Liver (tissue), 9 donors: Measurements from ENCODE around the gene TRIM65. TPM values are rescaled to one million over a fixed set of nuclear protein-coding genes. Genes with fewer than 3 reads are reported as not detected.
A peak's percentile ranks its signal among the peaks of the same experiment; 100 is the strongest.

Source experiments
- DNase-seq: peaks from one replicate; pipeline ENCODE4 v3.0.0-alpha.2; 2017; ENCODE audit warnings: low spot score
- H3K27ac ChIP-seq, 2 donors: one replicate each; pipeline ENCODE4 v1.7.0; 2013; ENCODE audit warnings: inconsistent platforms in 2 of 2, low read length in 2 of 2, control low read depth in 1 of 2, low read depth in 1 of 2, mild to moderate bottlenecking in 1 of 2
- H3K27me3 ChIP-seq, 4 donors: one replicate each; pipeline versions ENCODE4 v1.6.1 to v1.7.0; 2013; ENCODE audit warnings: low read length in 3 of 4, inconsistent platforms in 1 of 4, mild to moderate bottlenecking in 1 of 4, moderate library complexity in 1 of 4; ENCODE audit not compliant: control insufficient read depth in 4 of 4, insufficient read depth in 4 of 4
- H3K36me3 ChIP-seq, 4 donors: one replicate each; pipeline versions ENCODE4 v1.6.1 to v1.7.0; 2013; ENCODE audit warnings: low read length in 3 of 4, mild to moderate bottlenecking in 3 of 4, low read depth in 1 of 4, moderate library complexity in 1 of 4; ENCODE audit not compliant: control insufficient read depth in 4 of 4, insufficient read depth in 3 of 4
- H3K4me1 ChIP-seq, 4 donors: one replicate each; pipeline versions ENCODE4 v1.6.1 to v1.7.0; 2013; ENCODE audit warnings: low read length in 3 of 4, mild to moderate bottlenecking in 3 of 4, moderate library complexity in 1 of 4; ENCODE audit not compliant: control insufficient read depth in 4 of 4, insufficient read depth in 4 of 4
- H3K4me3 ChIP-seq, 3 donors: one replicate each; pipeline versions ENCODE4 v1.6.1 to v1.7.0; 2013; ENCODE audit warnings: low read length in 3 of 3, control low read depth in 1 of 3, low read depth in 1 of 3, mild to moderate bottlenecking in 1 of 3
- H3K9ac ChIP-seq, 2 donors: one replicate each; pipeline ENCODE4 v1.7.0; 2013; ENCODE audit warnings: low read length in 2 of 2, mild to moderate bottlenecking in 2 of 2, moderate library complexity in 2 of 2, control low read depth in 1 of 2, low read depth in 1 of 2
- H3K9me3 ChIP-seq, 4 donors: one replicate each; pipeline versions ENCODE4 v1.6.1 to v1.7.0; 2013; ENCODE audit warnings: low read length in 3 of 4; ENCODE audit not compliant: control insufficient read depth in 4 of 4
- ATF3 ChIP-seq: IDR thresholded peaks from 2 replicates; pipeline ENCODE4 v1.6.1; 2016; ENCODE audit warnings: antibody characterized with exemption
- CTCF ChIP-seq: fragments of 150-350 bp; IDR thresholded peaks from 2 replicates; pipeline ENCODE4 v1.5.1; 2017; ENCODE audit warnings: improper control_type of control experiment, low read depth, low read length; ENCODE audit not compliant: missing input control
- EGR1 ChIP-seq, 2 donors: IDR thresholded peaks; 2 replicates each; pipeline ENCODE4 v1.6.1; 2016 to 2018; ENCODE audit warnings: antibody characterized with exemption in 2 of 2, low read depth in 2 of 2
- FOXA1 ChIP-seq: IDR thresholded peaks from 2 replicates; pipeline ENCODE4 v1.6.1; 2016; ENCODE audit warnings: antibody characterized with exemption
- FOXA2 ChIP-seq: IDR thresholded peaks from 2 replicates; pipeline ENCODE4 v1.6.1; 2016; ENCODE audit warnings: antibody characterized with exemption
- GABPA ChIP-seq, 2 donors: IDR thresholded peaks in 1 of 2; conservative IDR thresholded peaks in 1 of 2; 2 replicates each; pipeline ENCODE4 v1.6.1; 2016; ENCODE audit warnings: antibody characterized with exemption in 2 of 2, mild to moderate bottlenecking in 1 of 2, moderate library complexity in 1 of 2
- HNF4A ChIP-seq, 2 donors: conservative IDR thresholded peaks; 2 replicates each; pipeline ENCODE4 v1.6.1; 2016; ENCODE audit warnings: antibody characterized with exemption in 2 of 2, mild to moderate bottlenecking in 2 of 2
- HNF4G ChIP-seq: IDR thresholded peaks from 2 replicates; pipeline ENCODE4 v1.6.1; 2016; ENCODE audit warnings: antibody characterized with exemption
- JUND ChIP-seq, 2 donors: IDR thresholded peaks; 2 replicates each; pipeline ENCODE4 v1.6.1; 2016; ENCODE audit warnings: antibody characterized with exemption in 2 of 2
- MAX ChIP-seq: IDR thresholded peaks from 2 replicates; pipeline ENCODE4 v1.6.1; 2016; ENCODE audit warnings: antibody characterized with exemption
- NR2F2 ChIP-seq: IDR thresholded peaks from 2 replicates; pipeline ENCODE4 v1.6.1; 2016; ENCODE audit warnings: antibody characterized with exemption
- RAD21 ChIP-seq, 2 donors: IDR thresholded peaks; 2 replicates each; pipeline ENCODE4 v1.6.1; 2016; ENCODE audit warnings: antibody characterized with exemption in 2 of 2, mild to moderate bottlenecking in 2 of 2
- REST ChIP-seq: IDR thresholded peaks from 2 replicates; pipeline ENCODE4 v1.6.1; 2016; ENCODE audit warnings: antibody characterized with exemption, mild to moderate bottlenecking
- RXRA ChIP-seq, 2 donors: IDR thresholded peaks; 2 replicates each; pipeline ENCODE4 v1.6.1; 2017 to 2018; ENCODE audit warnings: antibody characterized with exemption in 2 of 2, mild to moderate bottlenecking in 1 of 2
- SP1 ChIP-seq: IDR thresholded peaks from 2 replicates; pipeline ENCODE4 v1.6.1; 2018; ENCODE audit warnings: antibody characterized with exemption, mild to moderate bottlenecking
- TAF1 ChIP-seq: conservative IDR thresholded peaks from 2 replicates; pipeline ENCODE4 v1.6.1; 2016; ENCODE audit warnings: antibody characterized with exemption, mild to moderate bottlenecking
- YY1 ChIP-seq: IDR thresholded peaks from 2 replicates; pipeline ENCODE4 v1.6.1; 2016; ENCODE audit warnings: antibody characterized with exemption, mild to moderate bottlenecking
- ZBTB33 ChIP-seq: IDR thresholded peaks from 2 replicates; pipeline ENCODE4 v1.6.1; 2016; ENCODE audit warnings: antibody characterized with exemption
- WGBS: extraction: QIAGEN DNeasy Blood & Tissue Kit; methylation state at CpG from one replicate; pipeline ENCODE4 v1.1.7; 2013; 5-methylcytosine and 5-hydroxymethylcytosine counted together
- polyA plus RNA-seq, 2 donors: library from polyadenylated mRNA; stranded (reverse) in 1 of 2; unstranded in 1 of 2; fragments of 200-250 nt in 1 of 2; fragments of >200 nt in 1 of 2; fragmentation: Nextera tagmentation in 1 of 2; extraction: Ambion mirVana in 1 of 2; gene quantifications; one replicate each; pipeline versions ENCODE4 v1.2.1 to v1.2.3, GENCODE V29; 2013 to 2015
- total RNA-seq, 2 donors: library from RNA; depleted of rRNA; stranded (reverse); fragments of >200 nt; gene quantifications; one replicate each; pipeline ENCODE4 v1.2.3, GENCODE V29; 2014
- donor health status: healthy.
- donor health status: healthy.
- donor health status: healthy.
- donor health status: healthy.
- donor health status: healthy.

Gene TRIM65
- total and polyA plus RNA-seq, 4 donors = 1.5 to 8.6 (median 6.5) TPM

- 3% methylated on average over 24 of the region's 24 CpGs for WGBS
- DNase-seq = no peak
- Histone ChIP-seq H3K36me3 (peaks cover 0 to 3% (median 1%) of the 10 kb centered on the region in 4 donors), H3K4me3 (peak overlapping the region; percentile 67 to 89 (median 85)), H3K9me3 (no peaks in the 10 kb centered on the region), H3K4me1 (peaks cover 2 to 28% (median 23%) of the 10 kb centered on the region in 4 donors), H3K27me3 (no peaks in the 10 kb centered on the region), H3K9ac (peak overlapping the region; percentile 67 to 68), H3K27ac (peak overlapping the region; percentile 94 to 98)
- TF ChIP-seq FOXA2 (no peak), SP1 (no peak), RAD21 (IDR thresholded peaks at IDR 0.05) (peak in 1 of 2 donors; percentile 2)
These were observed 40.5 kb downstream of the TRIM65 start for GRCh38 chr17:75856062-75856756.

- peak within 1 kb of the TSS; percentile 93 to 100 for H3K9ac ChIP-seq
- peaks cover 0 to 8% (median 3%) of the 10 kb centered on the region in 4 donors for H3K36me3 ChIP-seq
- H3K27ac ChIP-seq = peak within 1 kb of the TSS; percentile 94 to 98
- TF ChIP-seq EGR1 (IDR thresholded peaks at IDR 0.05; ENCODE audit: low read depth in 2 of 2) (peak; percentile 100), HNF4A (conservative IDR thresholded peaks at IDR 0.05) (peak; percentile 6 to 37), ATF3 (peak; percentile 28), RAD21 (IDR thresholded peaks at IDR 0.05) (no peak), TAF1 (peak; percentile 72), MAX (peak; percentile 90), GABPA (IDR thresholded peaks at IDR 0.05 in 1 of 2, conservative IDR thresholded peaks at IDR 0.05 in 1 of 2) (peak in 1 of 2 donors; percentile 88), HNF4G (no peak), CTCF (peak; percentile 32), REST (peak; percentile 81), ZBTB33 (peak; percentile 80), SP1 (peak; percentile 93), YY1 (peak; percentile 92), JUND (IDR thresholded peaks at IDR 0.05) (peak in 1 of 2 donors; percentile 53), RXRA (IDR thresholded peaks at IDR 0.05) (peak; percentile 51 to 70), FOXA2 (no peak), FOXA1 (no peak), NR2F2 (peak; percentile 78)
- peaks cover 2 to 35% (median 27%) of the 10 kb centered on the region in 4 donors for H3K4me1 ChIP-seq
- H3K27me3 ChIP-seq = no peaks in the 10 kb centered on the region
- H3K9me3 ChIP-seq = no peaks in the 10 kb centered on the region
- peak within 1 kb of the TSS; percentile 83 to 89 (median 87) for H3K4me3 ChIP-seq
- WGBS = under 1% methylated on average over 58 of the region's 58 CpGs
- peak; percentile 93 for DNase-seq
These were observed 41.3 kb downstream of the TRIM65 start, which contains the start of gene WBP2 for GRCh38 chr17:75855310-75856061. TSS of gene WBP2 (minus strand) at chr17:75855335. CDS start at chr17:75855297, 38 bp downstream.
